ENCODE results near the gene AKAP13.
A peak's percentile ranks its signal among the peaks of the same experiment; 100 is the strongest.

Gene AKAP13

GRCh38 chr15:85726454-85726853 lies 346.1 kb downstream of the AKAP13 start:
- no peak overlapping the region for H3K4me3 ChIP-seq (ENCODE audit: low read depth, low read length)
- no peak for DNase-seq (ENCODE audit: low read depth)
- in situ Hi-C loops (cut with HindIII; ENCODE audit: low sequenced_read_pairs): no loop called here
- TF ChIP-seq, protein P1, sequence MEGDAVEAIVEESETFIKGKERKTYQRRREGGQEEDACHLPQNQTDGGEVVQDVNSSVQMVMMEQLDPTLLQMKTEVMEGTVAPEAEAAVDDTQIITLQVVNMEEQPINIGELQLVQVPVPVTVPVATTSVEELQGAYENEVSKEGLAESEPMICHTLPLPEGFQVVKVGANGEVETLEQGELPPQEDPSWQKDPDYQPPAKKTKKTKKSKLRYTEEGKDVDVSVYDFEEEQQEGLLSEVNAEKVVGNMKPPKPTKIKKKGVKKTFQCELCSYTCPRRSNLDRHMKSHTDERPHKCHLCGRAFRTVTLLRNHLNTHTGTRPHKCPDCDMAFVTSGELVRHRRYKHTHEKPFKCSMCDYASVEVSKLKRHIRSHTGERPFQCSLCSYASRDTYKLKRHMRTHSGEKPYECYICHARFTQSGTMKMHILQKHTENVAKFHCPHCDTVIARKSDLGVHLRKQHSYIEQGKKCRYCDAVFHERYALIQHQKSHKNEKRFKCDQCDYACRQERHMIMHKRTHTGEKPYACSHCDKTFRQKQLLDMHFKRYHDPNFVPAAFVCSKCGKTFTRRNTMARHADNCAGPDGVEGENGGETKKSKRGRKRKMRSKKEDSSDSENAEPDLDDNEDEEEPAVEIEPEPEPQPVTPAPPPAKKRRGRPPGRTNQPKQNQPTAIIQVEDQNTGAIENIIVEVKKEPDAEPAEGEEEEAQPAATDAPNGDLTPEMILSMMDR (IDR thresholded peaks at IDR 0.05; ENCODE audit: low read depth, low read length, missing control alignments): no peak

GRCh38 chr15:85727068-85727467 lies 346.7 kb downstream of the AKAP13 start:
- TF ChIP-seq, protein P1 (IDR thresholded peaks at IDR 0.05; ENCODE audit: low read depth, low read length, missing control alignments): no peak
- no peak for DNase-seq (ENCODE audit: low read depth)
- H3K4me3 ChIP-seq (ENCODE audit: low read depth, low read length): no peak overlapping the region
- in situ Hi-C loops (cut with HindIII; ENCODE audit: low sequenced_read_pairs): no loop called here

GRCh38 chr15:85730001-85730820 lies 349.8 kb downstream of the AKAP13 start:
- H3K4me3 ChIP-seq (ENCODE audit: low read depth, low read length): no peak overlapping the region
- TF ChIP-seq, protein P1 (IDR thresholded peaks at IDR 0.05; ENCODE audit: low read depth, low read length, missing control alignments): peak; percentile 61
- DNase-seq (ENCODE audit: low read depth): peak; percentile 65
- in situ Hi-C loops (cut with HindIII; ENCODE audit: low sequenced_read_pairs): no loop called here

DNA sequence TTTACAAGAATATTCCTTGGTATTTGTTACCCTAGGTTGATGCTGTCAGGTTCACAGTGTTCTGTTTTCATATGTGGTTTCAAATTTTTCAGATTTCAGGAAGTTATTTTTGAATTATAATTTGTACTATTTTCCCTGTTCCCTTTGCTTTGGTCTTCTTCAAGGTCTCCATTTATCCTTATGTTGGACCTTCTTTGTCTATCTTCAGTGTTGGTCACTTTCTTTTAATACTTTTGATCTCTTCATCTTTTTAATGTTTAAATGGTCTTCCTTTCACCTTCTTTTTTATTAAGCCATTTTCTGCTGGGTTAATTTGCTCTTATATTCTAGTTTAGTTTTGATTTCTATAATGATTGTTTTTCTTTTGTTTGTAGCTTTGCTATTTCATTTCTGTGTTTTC lies 353.0 kb downstream of the AKAP13 start:
- TF ChIP-seq, protein P1 (IDR thresholded peaks at IDR 0.05; ENCODE audit: low read depth, low read length, missing control alignments): no peak
- no peak overlapping the region for H3K4me3 ChIP-seq (ENCODE audit: low read depth, low read length)
- in situ Hi-C loops (cut with HindIII; ENCODE audit: low sequenced_read_pairs): no loop called here
- no peak for DNase-seq (ENCODE audit: low read depth)

DNA sequence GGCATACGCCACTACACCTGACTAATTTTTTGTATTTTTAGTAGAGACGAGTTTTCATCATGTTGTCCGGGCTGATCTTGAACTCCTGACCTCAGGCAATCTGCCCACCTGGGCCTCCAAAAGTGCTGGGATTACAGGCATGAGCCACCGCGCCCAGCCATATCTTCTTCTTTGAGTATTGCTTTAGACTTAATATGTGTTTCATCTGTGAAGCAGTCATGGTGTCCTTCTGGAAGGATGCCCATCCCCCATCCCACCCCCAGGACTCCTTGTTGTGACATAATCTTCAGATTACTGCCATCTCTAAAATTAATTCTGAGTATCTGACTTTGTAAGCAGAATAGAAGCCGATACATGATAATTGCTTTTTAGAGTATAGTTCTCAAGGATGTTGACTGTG lies 356.7 kb downstream of the AKAP13 start:
- in situ Hi-C loops (cut with HindIII; ENCODE audit: low sequenced_read_pairs): no loop called here
- DNase-seq (ENCODE audit: low read depth): no peak

GRCh38 chr15:85741021-85741421 lies 360.6 kb downstream of the AKAP13 start:
- DNase-seq (ENCODE audit: low read depth): no peak
- no peak overlapping the region for H3K4me3 ChIP-seq (ENCODE audit: low read depth, low read length)
- in situ Hi-C loops (cut with HindIII; ENCODE audit: low sequenced_read_pairs): no loop called here
- TF ChIP-seq, protein P1 (IDR thresholded peaks at IDR 0.05; ENCODE audit: low read depth, low read length, missing control alignments): no peak

More for the DNA sequence above, 356.7 kb downstream of the AKAP13 start:
- H3K4me3 ChIP-seq (ENCODE audit: low read depth, low read length): no peak overlapping the region
- TF ChIP-seq, protein P1 (IDR thresholded peaks at IDR 0.05; ENCODE audit: low read depth, low read length, missing control alignments): no peak
